Tibial nerve (tissue), 4 donors: ENCODE data around the gene MKS1. TPM values are rescaled to one million over a fixed set of nuclear protein-coding genes. Genes with fewer than 3 reads are reported as not detected.

Experiments used
- DNase-seq, 2 donors: peaks; one replicate each; pipeline ENCODE4 v3.0.0-alpha.2; 2019; ENCODE audit warnings: low spot score in 2 of 2
- H3K27ac ChIP-seq, 4 donors: fragments of 200-600 bp; sonication (generic) in 3 of 4; one replicate each; pipeline ENCODE4 v1.5.1; 2017 to 2019; ENCODE audit warnings: mild to moderate bottlenecking in 1 of 4
- H3K27me3 ChIP-seq, 2 donors: fragments of 200-600 bp; sonication (generic) in 1 of 2; one replicate each; pipeline versions ENCODE4 v1.5.1 to v1.6.0; 2017 to 2019
- H3K36me3 ChIP-seq, 3 donors: fragments of 200-600 bp; sonication (generic); one replicate each; pipeline ENCODE4 v1.5.1; 2018 to 2019
- H3K4me1 ChIP-seq, 4 donors: fragments of 200-600 bp; sonication (generic) in 3 of 4; one replicate each; pipeline ENCODE4 v1.5.1; 2017 to 2019
- H3K4me3 ChIP-seq, 4 donors: fragments of 200-600 bp; sonication (generic) in 3 of 4; one replicate each; pipeline ENCODE4 v1.5.1; 2017 to 2019; ENCODE audit warnings: mild to moderate bottlenecking in 1 of 4, moderate library complexity in 1 of 4
- H3K9me3 ChIP-seq, 4 donors: fragments of 200-600 bp; sonication (generic) in 3 of 4; one replicate each; pipeline ENCODE4 v1.5.1; 2017 to 2019
- EP300 ChIP-seq, 2 donors: sonication (generic); formaldehyde crosslinking; IDR thresholded peaks; one replicate each; pipeline ENCODE4 v1.6.1; 2017; ENCODE audit warnings: antibody characterized with exemption in 2 of 2, mild to moderate bottlenecking in 1 of 2
- POLR2A ChIP-seq, 2 donors: fragments of 450-650 bp; IDR thresholded peaks; one replicate each; pipeline ENCODE4 v1.6.1; 2017; ENCODE audit warnings: antibody characterized with exemption in 2 of 2, mild to moderate bottlenecking in 2 of 2, moderate library complexity in 2 of 2
- WGBS, 2 donors: methylation state at CpG; one replicate each; pipeline ENCODE4 v1.1.5; 2018; 5-methylcytosine and 5-hydroxymethylcytosine counted together
- total RNA-seq, 4 donors: library from RNA; depleted of rRNA; stranded (reverse); fragments of >200 nt; gene quantifications; one replicate each; pipeline ENCODE4 v1.1.0, GENCODE V29; 2016
- TF ChIP-seq, protein P1 (sequence below), 5 experiments: fragments of 200-600 bp in 3 of 5; fragments of 450-650 bp in 2 of 5; sonication (generic) in 3 of 5; IDR thresholded peaks; one replicate each; pipeline ENCODE4 v1.5.1; 2016 to 2019; ENCODE audit warnings: antibody characterized with exemption in 5 of 5, mild to moderate bottlenecking in 3 of 5, moderate library complexity in 2 of 5

Gene MKS1
- total RNA-seq, 4 donors from 2014 or later = 15.7 to 25.1 (median 18.5) TPM

DNA sequence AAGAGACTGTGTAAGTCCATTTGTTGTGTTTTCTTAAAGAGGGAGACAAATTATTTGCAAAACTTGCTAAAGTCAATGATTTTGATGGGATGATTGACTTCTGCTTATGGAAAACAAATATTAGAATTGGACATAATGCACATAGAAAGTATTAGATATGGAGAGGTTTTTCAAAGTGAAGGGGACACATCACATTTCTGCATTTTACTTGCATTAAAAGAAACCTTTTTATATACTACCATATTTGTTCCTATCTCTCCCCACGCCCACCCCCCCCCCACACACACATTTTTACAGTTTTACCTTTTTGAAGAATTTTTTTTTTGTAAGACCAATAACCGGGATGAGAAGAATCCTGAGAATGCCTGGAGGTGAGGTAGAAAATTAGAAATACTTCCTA is 60.9 kb downstream of the MKS1 start:
- TF ChIP-seq, protein P1, sequence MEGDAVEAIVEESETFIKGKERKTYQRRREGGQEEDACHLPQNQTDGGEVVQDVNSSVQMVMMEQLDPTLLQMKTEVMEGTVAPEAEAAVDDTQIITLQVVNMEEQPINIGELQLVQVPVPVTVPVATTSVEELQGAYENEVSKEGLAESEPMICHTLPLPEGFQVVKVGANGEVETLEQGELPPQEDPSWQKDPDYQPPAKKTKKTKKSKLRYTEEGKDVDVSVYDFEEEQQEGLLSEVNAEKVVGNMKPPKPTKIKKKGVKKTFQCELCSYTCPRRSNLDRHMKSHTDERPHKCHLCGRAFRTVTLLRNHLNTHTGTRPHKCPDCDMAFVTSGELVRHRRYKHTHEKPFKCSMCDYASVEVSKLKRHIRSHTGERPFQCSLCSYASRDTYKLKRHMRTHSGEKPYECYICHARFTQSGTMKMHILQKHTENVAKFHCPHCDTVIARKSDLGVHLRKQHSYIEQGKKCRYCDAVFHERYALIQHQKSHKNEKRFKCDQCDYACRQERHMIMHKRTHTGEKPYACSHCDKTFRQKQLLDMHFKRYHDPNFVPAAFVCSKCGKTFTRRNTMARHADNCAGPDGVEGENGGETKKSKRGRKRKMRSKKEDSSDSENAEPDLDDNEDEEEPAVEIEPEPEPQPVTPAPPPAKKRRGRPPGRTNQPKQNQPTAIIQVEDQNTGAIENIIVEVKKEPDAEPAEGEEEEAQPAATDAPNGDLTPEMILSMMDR (IDR thresholded peaks at IDR 0.05) = no peak
- TF ChIP-seq EP300 (IDR thresholded peaks at IDR 0.05) = no peak
- TF ChIP-seq POLR2A (IDR thresholded peaks at IDR 0.05) = no peak
- no peaks in the 10 kb centered on the region for H3K36me3 ChIP-seq
- no peak for DNase-seq
- 69 to 77% methylated on average over 2 of the region's 2 CpGs for WGBS, 2 donors
- peaks cover 0 to 31% of the 10 kb centered on the region in 2 donors for H3K27me3 ChIP-seq
- H3K9me3 ChIP-seq = no peaks in the 10 kb centered on the region
- no peak overlapping the region for H3K4me3 ChIP-seq
- no peak overlapping the region for H3K27ac ChIP-seq
- H3K4me1 ChIP-seq = peaks cover 0 to 7% (median 0%) of the 10 kb centered on the region in 4 donors

- Histone ChIP-seq H3K36me3 (no peaks in the 10 kb centered on the region), H3K9me3 (no peaks in the 10 kb centered on the region), H3K4me1 (peaks cover 0 to 7% (median 0%) of the 10 kb centered on the region in 4 donors), H3K27me3 (peaks cover 0 to 31% of the 10 kb centered on the region in 2 donors), H3K4me3 (peak overlapping the region; percentile 4 to 44 (median 24)), H3K27ac (no peak overlapping the region)
- DNase-seq = no peak
- 2% methylated on average over 56 to 64 of the region's 65 CpGs for WGBS, 2 donors
- TF ChIP-seq POLR2A (IDR thresholded peaks at IDR 0.05) (no peak), EP300 (IDR thresholded peaks at IDR 0.05) (no peak)
- TF ChIP-seq, protein P1 (IDR thresholded peaks at IDR 0.05) = no peak
Measured at GRCh38 chr17:58156839-58157803, 61.9 kb downstream of the MKS1 start.

Other genes with a start within 250 kb of the MKS1 start
- 10 to 100 TPM; 42.3 to 66.0 (median 48.3) TPM for gene VEZF1, start 231.0 kb downstream of the MKS1 start, total RNA-seq
- gene SRSF1, start 212.0 kb downstream of the MKS1 start, total RNA-seq = 100 to 1,000 TPM in 3 of 4 donors, 10 to 100 TPM in 1; 92.4 to 173 (median 143) TPM
- gene DYNLL2, start 135.8 kb downstream of the MKS1 start, total RNA-seq = 10 to 100 TPM; 13.9 to 21.3 (median 16.6) TPM
- not detected for gene OR4D1, start 70.9 kb downstream of the MKS1 start, total RNA-seq
- gene OR4D2, start 52.3 kb downstream of the MKS1 start, total RNA-seq = not detected
- not detected for gene EPX, start 26.5 kb downstream of the MKS1 start, total RNA-seq
- gene LPO, start 19.3 kb upstream of the MKS1 start, total RNA-seq = not detected
- not detected for gene MPO, start 61.7 kb upstream of the MKS1 start, total RNA-seq
- 10 to 100 TPM; 11.4 to 16.3 (median 13.0) TPM for gene TSPOAP1, start 109.5 kb upstream of the MKS1 start, total RNA-seq
- gene SUPT4H1, start 132.9 kb upstream of the MKS1 start, total RNA-seq = 10 to 100 TPM; 34.5 to 38.0 (median 35.2) TPM
- under 1 TPM; under 0.01 to 0.66 (median 0.50) TPM for gene RNF43, start 198.3 kb upstream of the MKS1 start, total RNA-seq